PC-3 (cell line): ENCODE results near the gene MICOS13. TPM values are rescaled to one million over a fixed set of nuclear protein-coding genes. Genes with fewer than 3 reads are reported as not detected.
"Not testable (repeated sequence)": the region's sequence is repeated elsewhere in the genome, so short reads cannot be mapped to it uniquely, and the experiment has no call there.

ENCODE experiments used
- ATAC-seq: fragments of 200-7000 bp; cut with Tn5 transposase; 2 replicates; pipeline ENCODE4 v1.9.1; 2020; ENCODE audit warnings: mild to moderate bottlenecking, moderate library complexity
- BruUV-seq: library from RNA; stranded (reverse); fragments of 400-500 nt; replicated peaks from 2 replicates; lab custom pipeline; 2021; lab: Mats Ljungman, UMichigan
- CTCF ChIA-PET: fragments of 300-600 bp; sonication (Branson Sonifier 250); formaldehyde crosslinking; loops from one replicate; lab custom pipeline; 2022; ENCODE audit warnings: antibody characterized with exemption; lab: Charles Lee
- POLR2A ChIA-PET: fragments of 300-600 bp; sonication (Branson Sonifier 250); formaldehyde crosslinking; loops from one replicate; lab custom pipeline; 2022; ENCODE audit warnings: antibody characterized with exemption; ENCODE audit not compliant: unreplicated experiment; lab: Charles Lee
- DNase-seq: peaks from one replicate; pipeline ENCODE4 v3.0.0-alpha.2; 2015
- H2AFZ ChIP-seq: fragments of 300-600 bp; sonication (generic); 2 replicates; pipeline ENCODE4 v1.6.0; 2016; ENCODE audit warnings: antibody characterized with exemption, low read length
- H3F3A ChIP-seq: fragments of 300-600 bp; sonication (generic); one replicate; pipeline ENCODE4 v1.6.0; 2017; ENCODE audit warnings: antibody characterized with exemption, low read length, control low read depth, mild to moderate bottlenecking; ENCODE audit not compliant: unreplicated experiment
- H3K27ac ChIP-seq: fragments of 300-600 bp; sonication (generic); 2 replicates; pipeline ENCODE4 v1.5.1; 2016; ENCODE audit warnings: mild to moderate bottlenecking, low read length
- H3K27me3 ChIP-seq: fragments of 300-600 bp; sonication (generic); 2 replicates; pipeline ENCODE4 v1.6.1; 2016; ENCODE audit warnings: low read length, mixed read lengths
- H3K36me3 ChIP-seq: fragments of 300-600 bp; sonication (generic); 2 replicates; pipeline ENCODE4 v1.6.1; 2016; ENCODE audit warnings: low read depth, mixed run types, low read length, mixed read lengths
- H3K4me1 ChIP-seq: fragments of 300-600 bp; sonication (generic); 2 replicates; pipeline ENCODE4 v1.5.1; 2016; ENCODE audit warnings: low read length; ENCODE audit not compliant: insufficient read depth
- H3K4me2 ChIP-seq: fragments of 300-600 bp; sonication (generic); 2 replicates; pipeline ENCODE4 v1.6.0; 2016; ENCODE audit warnings: low read length
- H3K4me3 ChIP-seq: fragments of 300-600 bp; sonication (generic); 2 replicates; pipeline ENCODE4 v1.5.1; 2016; ENCODE audit warnings: mild to moderate bottlenecking, low read length, mixed read lengths
- H3K79me2 ChIP-seq: fragments of 300-600 bp; sonication (generic); 2 replicates; pipeline ENCODE4 v1.6.1; 2017; ENCODE audit warnings: low read length, mixed read lengths
- H3K9ac ChIP-seq: fragments of 300-600 bp; sonication (generic); 2 replicates; pipeline ENCODE4 v1.6.0; 2016; ENCODE audit warnings: mild to moderate bottlenecking, low read length
- H3K9me2 ChIP-seq: fragments of 300-600 bp; sonication (generic); replicated peaks from 2 replicates; pipeline ENCODE4 v1.6.1; 2016; ENCODE audit warnings: mixed run types, low read length, mixed read lengths
- H3K9me3 ChIP-seq: fragments of 300-600 bp; sonication (generic); 2 replicates; pipeline ENCODE4 v1.6.1; 2016; ENCODE audit warnings: low read length, mixed read lengths
- H4K20me1 ChIP-seq: fragments of 300-600 bp; sonication (generic); 2 replicates; pipeline ENCODE4 v1.6.1; 2016; ENCODE audit warnings: low read length, mixed read lengths
- EZH2 ChIP-seq: fragments of 300-600 bp; sonication (generic); IDR thresholded peaks from one replicate; pipeline ENCODE4 v1.6.1; 2017; ENCODE audit warnings: antibody characterized with exemption, mild to moderate bottlenecking, low read length; ENCODE audit not compliant: unreplicated experiment
- EZH2phosphoT487 ChIP-seq: fragments of 300-600 bp; sonication (generic); IDR thresholded peaks from 2 replicates; pipeline ENCODE4 v1.6.1; 2018; ENCODE audit warnings: mild to moderate bottlenecking, antibody characterized with exemption, low read length, borderline replicate concordance
- intact Hi-C: fragments of 100-400 bp; cut with micrococcal nuclease; formaldehyde crosslinking; loops from 2 replicates; pipeline ENCODE4 v1.9.0; 2023
- total RNA-seq: library from RNA; depleted of rRNA; stranded (reverse); fragments of >200 nt; gene quantifications from 2 replicates; pipeline ENCODE4 v1.2.3, GENCODE V29; 2014
- TF ChIP-seq, protein P1 (sequence below): fragments of 300-600 bp; sonication (generic); conservative IDR thresholded peaks from 2 replicates; pipeline ENCODE4 v1.5.1; 2017; ENCODE audit warnings: antibody characterized with exemption, low read depth, mild to moderate bottlenecking, low read length

Gene MICOS13
- total RNA-seq, 1 experiment from 2014 or later, result 456 TPM

DNA sequence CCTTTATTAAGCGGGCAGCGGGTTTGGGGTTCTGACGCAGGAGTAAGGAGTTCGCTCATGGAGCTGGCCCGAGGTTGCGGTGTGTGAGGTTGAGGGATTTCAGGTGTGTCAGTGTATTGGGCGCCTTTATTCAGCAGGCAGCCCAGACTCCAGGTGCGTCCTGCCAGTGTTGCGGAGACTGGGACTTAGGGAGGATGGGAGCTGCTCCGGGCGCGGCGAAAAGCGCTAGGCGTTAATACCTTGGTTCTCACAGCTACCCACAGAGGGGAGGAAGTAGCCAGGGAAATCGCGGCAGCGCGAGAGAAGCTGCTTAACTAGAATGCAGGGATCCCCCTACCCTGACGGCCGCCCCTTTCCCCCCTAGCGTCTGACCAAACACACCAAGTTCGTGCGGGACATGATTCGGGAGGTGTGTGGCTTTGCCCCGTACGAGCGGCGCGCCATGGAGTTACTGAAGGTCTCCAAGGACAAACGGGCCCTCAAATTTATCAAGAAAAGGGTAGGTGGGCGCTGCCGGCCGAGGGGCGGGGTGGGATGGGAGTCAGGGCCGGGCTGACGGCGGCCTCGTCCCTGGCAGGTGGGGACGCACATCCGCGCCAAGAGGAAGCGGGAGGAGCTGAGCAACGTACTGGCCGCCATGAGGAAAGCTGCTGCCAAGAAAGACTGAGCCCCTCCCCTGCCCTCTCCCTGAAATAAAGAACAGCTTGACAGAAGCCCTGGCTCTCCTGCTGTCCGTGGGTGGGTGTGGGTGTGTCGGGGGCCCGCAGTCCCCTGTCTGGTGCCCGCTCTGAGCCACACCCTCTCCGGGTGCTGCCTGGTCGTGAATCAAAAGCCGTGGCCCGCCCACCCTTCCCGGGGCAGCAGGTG lies 10.9 kb upstream of the MICOS13 start:
- no peak for TF ChIP-seq EZH2
- TF ChIP-seq, protein P1, sequence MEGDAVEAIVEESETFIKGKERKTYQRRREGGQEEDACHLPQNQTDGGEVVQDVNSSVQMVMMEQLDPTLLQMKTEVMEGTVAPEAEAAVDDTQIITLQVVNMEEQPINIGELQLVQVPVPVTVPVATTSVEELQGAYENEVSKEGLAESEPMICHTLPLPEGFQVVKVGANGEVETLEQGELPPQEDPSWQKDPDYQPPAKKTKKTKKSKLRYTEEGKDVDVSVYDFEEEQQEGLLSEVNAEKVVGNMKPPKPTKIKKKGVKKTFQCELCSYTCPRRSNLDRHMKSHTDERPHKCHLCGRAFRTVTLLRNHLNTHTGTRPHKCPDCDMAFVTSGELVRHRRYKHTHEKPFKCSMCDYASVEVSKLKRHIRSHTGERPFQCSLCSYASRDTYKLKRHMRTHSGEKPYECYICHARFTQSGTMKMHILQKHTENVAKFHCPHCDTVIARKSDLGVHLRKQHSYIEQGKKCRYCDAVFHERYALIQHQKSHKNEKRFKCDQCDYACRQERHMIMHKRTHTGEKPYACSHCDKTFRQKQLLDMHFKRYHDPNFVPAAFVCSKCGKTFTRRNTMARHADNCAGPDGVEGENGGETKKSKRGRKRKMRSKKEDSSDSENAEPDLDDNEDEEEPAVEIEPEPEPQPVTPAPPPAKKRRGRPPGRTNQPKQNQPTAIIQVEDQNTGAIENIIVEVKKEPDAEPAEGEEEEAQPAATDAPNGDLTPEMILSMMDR, result no peak
- no peak for TF ChIP-seq EZH2phosphoT487
- H3K9me3 ChIP-seq, result no peaks in the 10 kb centered on the region
- peaks cover 53% of the 10 kb centered on the region for H3K79me2 ChIP-seq
- ATAC-seq, result peak; percentile 5
- peaks cover 14% of the 10 kb centered on the region for H3F3A ChIP-seq
- peak; percentile 48 for DNase-seq
- CTCF ChIA-PET, result interaction anchor here (0.6 kb wide), 1 partner anchor 81 kb away, joined by 3 read pairs; no protein-coding TSS in a partner anchor
- H3K9me2 ChIP-seq, result no peaks in the 10 kb centered on the region
- POLR2A ChIA-PET, result no interaction called here
- peak overlapping the region; percentile 99 for H3K9ac ChIP-seq
- peaks cover 7% of the 10 kb centered on the region for H3K4me1 ChIP-seq
- peak overlapping the region; percentile 95 for H3K4me2 ChIP-seq
- peaks cover 49% of the 10 kb centered on the region for H4K20me1 ChIP-seq
- peak overlapping the region; percentile 63 for H3K27ac ChIP-seq
- no peak overlapping the region for H2AFZ ChIP-seq
- no peaks in the 10 kb centered on the region for H3K27me3 ChIP-seq
- peaks cover 50% of the 10 kb centered on the region for H3K36me3 ChIP-seq
- BruUV-seq, result TSS peak; percentile 9
- intact Hi-C loops, result loop anchor here (1.0 kb wide), 1 partner anchor 29 kb away; the partner anchor contains the start of genes CATSPERD and LONP1
- H3K4me3 ChIP-seq, result peak overlapping the region; percentile 97

DNA sequence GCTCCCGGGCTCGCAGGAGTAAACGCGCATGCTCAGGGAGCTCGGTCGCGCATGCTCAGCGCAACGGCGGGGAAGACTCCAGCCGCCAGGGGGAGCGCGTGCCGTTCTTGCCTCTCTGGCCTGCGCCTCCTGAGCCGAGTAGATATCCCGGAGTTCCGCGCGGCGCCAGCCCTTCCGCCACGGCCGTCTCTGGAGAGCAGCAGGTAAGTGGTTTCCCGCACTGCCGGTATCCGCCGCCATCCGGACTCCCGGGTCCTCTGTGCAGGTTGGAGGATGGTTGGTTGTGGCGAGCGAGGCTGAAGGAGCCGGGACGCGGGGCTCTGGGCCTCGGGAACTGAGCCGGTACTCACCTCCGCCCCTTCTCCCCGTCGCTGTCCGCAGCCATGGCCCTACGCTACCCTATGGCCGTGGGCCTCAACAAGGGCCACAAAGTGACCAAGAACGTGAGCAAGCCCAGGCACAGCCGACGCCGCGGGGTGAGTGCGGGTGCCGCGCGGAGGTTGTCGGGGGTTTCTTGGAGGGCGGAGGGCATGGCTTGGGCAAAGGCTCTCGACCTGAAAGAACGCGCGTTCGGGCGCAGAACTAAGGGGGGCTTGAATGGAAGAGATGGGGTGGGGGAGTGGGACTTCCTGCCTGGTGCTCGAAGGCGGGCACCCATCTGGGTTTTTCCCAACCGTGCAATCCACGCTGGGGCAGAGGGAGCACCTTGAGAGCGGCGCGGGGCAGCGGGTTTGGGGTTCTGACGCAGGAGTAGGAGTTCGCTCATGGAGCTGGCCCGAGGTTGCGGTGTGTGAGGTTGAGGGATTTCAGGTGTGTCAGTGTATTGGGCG lies 10.0 kb upstream of the MICOS13 start, which contains the start of gene RPL36:
RPL36 (plus strand) TSS at position 171 of the 830 bp plus-strand sequence; CDS start at position 384, 213 bp downstream.
- Histone ChIP-seq H2AFZ (peak within 1 kb of the TSS; percentile 56), H3K9me2 (no peaks in the 10 kb centered on the region)

DNA sequence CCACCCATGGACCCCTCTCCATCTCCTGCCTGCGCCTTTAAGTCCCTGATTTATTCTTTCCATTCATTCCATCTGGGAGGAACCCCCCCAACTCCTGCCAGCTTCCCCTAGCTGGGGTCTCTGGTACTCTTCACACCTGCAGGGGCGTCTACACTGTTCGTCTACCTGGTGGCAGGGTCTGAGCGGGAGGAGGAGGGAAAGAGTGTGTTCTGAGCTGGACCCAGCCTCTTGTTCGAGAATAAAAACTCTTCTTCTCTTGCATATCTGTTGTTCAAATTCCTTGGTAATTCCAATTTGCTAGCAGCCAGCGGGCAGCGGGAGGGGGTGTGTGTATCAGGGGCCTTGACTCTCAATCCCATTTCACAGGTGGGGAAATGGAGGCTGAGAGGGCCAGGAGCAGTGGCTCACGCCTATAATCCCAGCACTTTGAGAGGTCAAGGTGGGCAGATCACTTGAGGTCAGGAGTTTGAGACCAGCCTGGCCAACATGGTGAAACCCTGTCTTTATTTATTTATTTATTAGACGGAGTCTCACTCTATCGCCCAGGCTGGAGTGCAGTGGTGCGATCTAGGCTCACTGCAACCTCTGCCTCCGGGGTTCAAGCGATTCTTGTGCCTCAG lies 8.1 kb upstream of the MICOS13 start:
- Histone ChIP-seq H3K36me3 (peaks cover 27% of the 10 kb centered on the region), H4K20me1 (peaks cover 29% of the 10 kb centered on the region), H3F3A (peaks cover 14% of the 10 kb centered on the region), H3K79me2 (peaks cover 33% of the 10 kb centered on the region)
- H3K4me2 ChIP-seq, DNase-seq, ATAC-seq, H3K4me1 ChIP-seq, H3K9me2 ChIP-seq, POLR2A ChIA-PET, H3K27me3 ChIP-seq, H2AFZ ChIP-seq, BruUV-seq, H3K4me3 ChIP-seq, H3K9ac ChIP-seq, H3K27ac ChIP-seq, H3K9me3 ChIP-seq: not testable (repeated sequence)
- CTCF ChIA-PET, result interaction anchor here (0.5 kb wide), 1 partner anchor 50 kb away, joined by 7 read pairs; no protein-coding TSS in a partner anchor
- intact Hi-C loops, result loop anchor here (10.0 kb wide), 2 partner anchors 106 to 1846 kb away; partner anchors contain the start of genes DUS3L and PNPLA6

More for the DNA sequence above, 10.0 kb upstream of the MICOS13 start, which contains the start of gene RPL36:
- Histone ChIP-seq H4K20me1 (peaks cover 49% of the 10 kb centered on the region), H3K36me3 (peaks cover 46% of the 10 kb centered on the region), H3K4me3 (peak within 1 kb of the TSS; percentile 97), H3K9ac (peak within 1 kb of the TSS; percentile 99), H3K4me2 (peak within 1 kb of the TSS; percentile 95), H3K27me3 (no peaks in the 10 kb centered on the region), H3K79me2 (peaks cover 53% of the 10 kb centered on the region), H3K27ac (peak within 1 kb of the TSS; percentile 63), H3K9me3 (no peaks in the 10 kb centered on the region), H3K4me1 (peaks cover 7% of the 10 kb centered on the region), H3F3A (peaks cover 14% of the 10 kb centered on the region)
- TF ChIP-seq, protein P1, result peak; percentile 94
- no peak for TF ChIP-seq EZH2phosphoT487
- BruUV-seq, result TSS peak; percentile 74
- ChIA-PET CTCF (interaction anchor here (0.6 to 1.5 kb wide), 5 partner anchors 14 to 68 kb away, joined by 3 to 9 read pairs (median 4); partner anchors contain the start of genes CATSPERD, LONP1, SAFB and SAFB2), POLR2A (interaction anchor here (0.9 kb wide), 1 partner anchor 30 kb away, joined by 4 read pairs; the partner anchor contains the start of genes CATSPERD and LONP1)
- peak; percentile 45 for ATAC-seq
- intact Hi-C loops, result loop anchor here (1.0 kb wide), 1 partner anchor 30 kb away; the partner anchor contains the start of genes CATSPERD and LONP1
- peak; percentile 99 for DNase-seq
